Activated T-cell treated with anti-CD3 and anti-CD28 coated beads, Interleukin-2, amount 50 U/mL, for 24 hours (primary cell): Measurements from ENCODE around the gene AOAH.

Experiments
- DNase-seq: peaks from one replicate; pipeline ENCODE4 v3.0.0-alpha.2; 2020
- H3K27ac Mint-ChIP-seq: 2 replicates; pipeline ENCODE4 v1.8.0; 2020; ENCODE audit warnings: mild to moderate bottlenecking, mixed read lengths
- H3K27me3 Mint-ChIP-seq: 2 replicates; pipeline ENCODE4 v1.8.0; 2020; ENCODE audit warnings: mixed read lengths
- H3K36me3 Mint-ChIP-seq: 2 replicates; pipeline ENCODE4 v1.8.0; 2020; ENCODE audit warnings: low read depth, mixed read lengths
- H3K4me1 Mint-ChIP-seq: 2 replicates; pipeline ENCODE4 v1.8.0; 2020; ENCODE audit warnings: low read depth, mixed read lengths
- H3K4me3 Mint-ChIP-seq: 2 replicates; pipeline ENCODE4 v1.8.0; 2020; ENCODE audit warnings: mild to moderate bottlenecking, moderate library complexity, mixed read lengths
- H3K9me3 Mint-ChIP-seq: 2 replicates; pipeline ENCODE4 v1.8.0; 2020; ENCODE audit warnings: mixed read lengths

AOAH gene

GRCh38 chr7:36606153-36606975 is 117.9 kb downstream of the AOAH start:
- Mint-ChIP-seq H3K4me1 (peaks cover 63% of the 10 kb centered on the region), H3K36me3 (peaks cover 18% of the 10 kb centered on the region), H3K27ac (peak overlapping the region; percentile 22), H3K27me3 (no peaks in the 10 kb centered on the region), H3K4me3 (no peak overlapping the region), H3K9me3 (no peaks in the 10 kb centered on the region)
- no peak for DNase-seq

GRCh38 chr7:36605261-36606051 is 118.8 kb downstream of the AOAH start:
- H3K27ac Mint-ChIP-seq, result no peak overlapping the region
- H3K36me3 Mint-ChIP-seq, result peaks cover 21% of the 10 kb centered on the region
- H3K27me3 Mint-ChIP-seq, result no peaks in the 10 kb centered on the region
- no peaks in the 10 kb centered on the region for H3K9me3 Mint-ChIP-seq
- DNase-seq, result no peak
- no peak overlapping the region for H3K4me3 Mint-ChIP-seq
- H3K4me1 Mint-ChIP-seq, result peaks cover 72% of the 10 kb centered on the region

GRCh38 chr7:36604806-36605205 is 119.5 kb downstream of the AOAH start:
- H3K36me3 Mint-ChIP-seq, result peaks cover 27% of the 10 kb centered on the region
- peaks cover 79% of the 10 kb centered on the region for H3K4me1 Mint-ChIP-seq
- H3K27me3 Mint-ChIP-seq, result no peaks in the 10 kb centered on the region
- no peak overlapping the region for H3K4me3 Mint-ChIP-seq
- H3K9me3 Mint-ChIP-seq, result no peaks in the 10 kb centered on the region
- DNase-seq, result no peak
- no peak overlapping the region for H3K27ac Mint-ChIP-seq

GRCh38 chr7:36602934-36603887 is 121.1 kb downstream of the AOAH start:
- Mint-ChIP-seq H3K27me3 (no peaks in the 10 kb centered on the region), H3K4me1 (peaks cover 80% of the 10 kb centered on the region), H3K36me3 (peaks cover 37% of the 10 kb centered on the region), H3K9me3 (no peaks in the 10 kb centered on the region), H3K27ac (peak overlapping the region; percentile 91), H3K4me3 (no peak overlapping the region)
- no peak for DNase-seq

- DNase-seq, result no peak
- no peaks in the 10 kb centered on the region for H3K27me3 Mint-ChIP-seq
- H3K4me3 Mint-ChIP-seq, result no peak overlapping the region
- peaks cover 43% of the 10 kb centered on the region for H3K36me3 Mint-ChIP-seq
- peaks cover 80% of the 10 kb centered on the region for H3K4me1 Mint-ChIP-seq
- H3K27ac Mint-ChIP-seq, result peak overlapping the region; percentile 91
- H3K9me3 Mint-ChIP-seq, result no peaks in the 10 kb centered on the region
Observed at GRCh38 chr7:36602511-36602910, 121.8 kb downstream of the AOAH start.

GRCh38 chr7:36601601-36602000 is 122.7 kb downstream of the AOAH start:
- no peak for DNase-seq
- Mint-ChIP-seq H3K4me1 (peaks cover 80% of the 10 kb centered on the region), H3K9me3 (no peaks in the 10 kb centered on the region), H3K36me3 (peaks cover 43% of the 10 kb centered on the region), H3K4me3 (peak overlapping the region; percentile 21), H3K27me3 (no peaks in the 10 kb centered on the region), H3K27ac (peak overlapping the region; percentile 91)

- peak overlapping the region; percentile 21 for H3K4me3 Mint-ChIP-seq
- no peak for DNase-seq
- peaks cover 76% of the 10 kb centered on the region for H3K4me1 Mint-ChIP-seq
- H3K9me3 Mint-ChIP-seq, result no peaks in the 10 kb centered on the region
- H3K36me3 Mint-ChIP-seq, result peaks cover 43% of the 10 kb centered on the region
- H3K27me3 Mint-ChIP-seq, result no peaks in the 10 kb centered on the region
- peak overlapping the region; percentile 91 for H3K27ac Mint-ChIP-seq
Observed at GRCh38 chr7:36600869-36601530, 123.3 kb downstream of the AOAH start.

- peaks cover 40% of the 10 kb centered on the region for H3K36me3 Mint-ChIP-seq
- no peak overlapping the region for H3K4me3 Mint-ChIP-seq
- no peak for DNase-seq
- H3K4me1 Mint-ChIP-seq, result peaks cover 70% of the 10 kb centered on the region
- H3K27me3 Mint-ChIP-seq, result no peaks in the 10 kb centered on the region
- H3K27ac Mint-ChIP-seq, result peak overlapping the region; percentile 91
- no peaks in the 10 kb centered on the region for H3K9me3 Mint-ChIP-seq
Observed at GRCh38 chr7:36600314-36600682, 124.0 kb downstream of the AOAH start.

- Mint-ChIP-seq H3K27me3 (no peaks in the 10 kb centered on the region), H3K36me3 (peaks cover 39% of the 10 kb centered on the region), H3K4me1 (peaks cover 65% of the 10 kb centered on the region), H3K4me3 (no peak overlapping the region), H3K9me3 (no peaks in the 10 kb centered on the region), H3K27ac (peak overlapping the region; percentile 91)
- DNase-seq, result no peak
Observed at GRCh38 chr7:36599645-36600313, 124.5 kb downstream of the AOAH start.

- Mint-ChIP-seq H3K36me3 (peaks cover 55% of the 10 kb centered on the region), H3K9me3 (no peaks in the 10 kb centered on the region), H3K4me1 (peaks cover 59% of the 10 kb centered on the region), H3K27me3 (no peaks in the 10 kb centered on the region), H3K4me3 (no peak overlapping the region), H3K27ac (peak overlapping the region; percentile 75)
- no peak for DNase-seq
Observed at GRCh38 chr7:36598054-36598674, 126.1 kb downstream of the AOAH start.

GRCh38 chr7:36597090-36597773 is 127.1 kb downstream of the AOAH start:
- H3K27ac Mint-ChIP-seq, result peak overlapping the region; percentile 75
- no peak for DNase-seq
- peaks cover 50% of the 10 kb centered on the region for H3K4me1 Mint-ChIP-seq
- no peak overlapping the region for H3K4me3 Mint-ChIP-seq
- H3K9me3 Mint-ChIP-seq, result no peaks in the 10 kb centered on the region
- no peaks in the 10 kb centered on the region for H3K27me3 Mint-ChIP-seq
- H3K36me3 Mint-ChIP-seq, result peaks cover 63% of the 10 kb centered on the region

GRCh38 chr7:36594445-36594844 is 129.8 kb downstream of the AOAH start:
- Mint-ChIP-seq H3K27ac (no peak overlapping the region), H3K4me1 (peaks cover 23% of the 10 kb centered on the region), H3K36me3 (peaks cover 65% of the 10 kb centered on the region), H3K9me3 (no peaks in the 10 kb centered on the region), H3K4me3 (no peak overlapping the region), H3K27me3 (no peaks in the 10 kb centered on the region)
- DNase-seq, result no peak

GRCh38 chr7:36591636-36592035 is 132.7 kb downstream of the AOAH start:
- DNase-seq, result no peak
- Mint-ChIP-seq H3K27me3 (no peaks in the 10 kb centered on the region), H3K27ac (no peak overlapping the region), H3K4me1 (peaks cover 4% of the 10 kb centered on the region), H3K4me3 (no peak overlapping the region), H3K9me3 (no peaks in the 10 kb centered on the region), H3K36me3 (peaks cover 47% of the 10 kb centered on the region)
